GM21528 (cell line): ENCODE data around the gene ITPR3.

ENCODE experiments used
- ATAC-seq: cut with Tn5 transposase; IDR thresholded peaks from one replicate; pipeline ENCODE4 v1.9.1; 2021; ENCODE audit warnings: mild to moderate bottlenecking, moderate library complexity; ENCODE audit not compliant: unreplicated experiment, low FRiP score

The ITPR3 gene

GRCh38 chr6:33683576-33684427 lies 62.7 kb downstream of the ITPR3 start:
- ATAC-seq: no peak

DNA sequence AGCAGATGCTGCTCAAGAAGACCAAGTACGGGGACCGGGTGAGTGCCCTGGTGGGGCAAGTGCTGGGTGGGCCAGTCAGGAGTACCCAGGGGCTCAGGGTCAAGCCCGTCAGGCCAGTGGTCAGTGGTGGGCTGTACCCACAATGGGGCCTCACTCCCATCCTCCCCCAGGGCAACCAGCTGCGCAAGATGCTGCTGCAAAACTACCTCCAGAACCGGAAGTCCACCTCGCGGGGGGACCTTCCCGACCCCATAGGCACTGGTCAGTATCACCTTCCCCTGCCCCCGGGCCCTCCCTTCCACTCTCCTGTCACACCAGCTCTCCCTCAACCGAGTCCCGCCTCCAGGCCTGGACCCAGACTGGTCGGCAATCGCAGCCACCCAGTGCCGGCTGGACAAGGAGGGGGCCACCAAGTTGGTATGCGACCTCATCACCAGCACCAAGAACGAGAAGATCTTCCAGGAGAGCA lies 63.3 kb downstream of the ITPR3 start:
- no peak for ATAC-seq

DNA sequence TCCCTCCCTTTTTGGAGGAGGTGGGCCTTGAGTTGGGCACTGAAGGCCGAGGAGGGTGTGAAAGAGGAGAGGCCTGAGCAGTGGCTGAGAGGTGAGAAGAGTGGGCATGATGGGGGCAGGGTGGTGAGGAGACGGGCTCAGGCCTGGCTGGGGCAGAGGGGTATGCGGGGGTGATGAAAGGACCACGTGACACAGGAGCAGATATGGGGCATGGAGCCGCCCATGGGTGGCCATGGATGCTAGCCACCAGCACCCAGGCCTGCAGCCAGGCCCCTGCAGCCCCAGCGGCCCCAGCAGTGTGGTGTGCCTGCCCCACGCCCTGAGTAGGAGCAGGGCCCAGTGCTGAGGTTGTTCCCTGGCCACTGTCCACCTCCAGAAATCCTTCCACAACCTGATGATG lies 63.9 kb downstream of the ITPR3 start:
- ATAC-seq: no peak

GRCh38 chr6:33685411-33686224 lies 64.5 kb downstream of the ITPR3 start:
- ATAC-seq: no peak

DNA sequence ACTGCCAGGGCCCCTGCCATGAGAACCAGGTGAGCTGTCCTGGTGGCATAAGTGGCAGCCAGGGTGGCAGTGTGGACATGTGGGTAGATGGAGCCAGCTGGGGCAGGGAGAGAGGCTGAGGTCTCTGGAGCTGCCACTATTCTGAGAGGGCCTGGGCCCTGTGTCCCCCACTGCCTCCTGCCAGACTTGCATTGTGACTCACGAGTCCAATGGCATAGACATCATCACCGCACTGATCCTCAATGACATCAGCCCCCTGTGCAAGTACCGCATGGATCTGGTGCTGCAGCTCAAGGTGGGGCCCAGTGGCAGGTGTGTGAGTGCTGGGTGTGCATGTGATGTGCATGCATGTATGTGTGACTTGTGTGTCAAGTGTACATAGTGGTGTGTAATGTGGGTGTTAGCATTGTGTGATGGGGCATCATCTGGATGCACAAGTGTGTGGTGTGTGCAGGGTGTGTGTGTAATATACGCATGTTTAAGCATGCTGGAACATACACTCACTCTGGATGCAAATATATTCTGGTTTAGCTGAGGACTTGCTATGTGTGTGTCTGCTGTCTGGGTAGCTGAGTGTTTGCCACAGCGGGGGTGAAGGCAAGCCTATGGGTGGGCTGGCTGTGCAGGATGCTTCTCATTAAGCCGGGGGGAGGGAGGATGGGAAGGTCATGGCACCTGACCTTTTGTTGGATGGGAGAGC lies 65.3 kb downstream of the ITPR3 start:
- ATAC-seq: no peak

DNA sequence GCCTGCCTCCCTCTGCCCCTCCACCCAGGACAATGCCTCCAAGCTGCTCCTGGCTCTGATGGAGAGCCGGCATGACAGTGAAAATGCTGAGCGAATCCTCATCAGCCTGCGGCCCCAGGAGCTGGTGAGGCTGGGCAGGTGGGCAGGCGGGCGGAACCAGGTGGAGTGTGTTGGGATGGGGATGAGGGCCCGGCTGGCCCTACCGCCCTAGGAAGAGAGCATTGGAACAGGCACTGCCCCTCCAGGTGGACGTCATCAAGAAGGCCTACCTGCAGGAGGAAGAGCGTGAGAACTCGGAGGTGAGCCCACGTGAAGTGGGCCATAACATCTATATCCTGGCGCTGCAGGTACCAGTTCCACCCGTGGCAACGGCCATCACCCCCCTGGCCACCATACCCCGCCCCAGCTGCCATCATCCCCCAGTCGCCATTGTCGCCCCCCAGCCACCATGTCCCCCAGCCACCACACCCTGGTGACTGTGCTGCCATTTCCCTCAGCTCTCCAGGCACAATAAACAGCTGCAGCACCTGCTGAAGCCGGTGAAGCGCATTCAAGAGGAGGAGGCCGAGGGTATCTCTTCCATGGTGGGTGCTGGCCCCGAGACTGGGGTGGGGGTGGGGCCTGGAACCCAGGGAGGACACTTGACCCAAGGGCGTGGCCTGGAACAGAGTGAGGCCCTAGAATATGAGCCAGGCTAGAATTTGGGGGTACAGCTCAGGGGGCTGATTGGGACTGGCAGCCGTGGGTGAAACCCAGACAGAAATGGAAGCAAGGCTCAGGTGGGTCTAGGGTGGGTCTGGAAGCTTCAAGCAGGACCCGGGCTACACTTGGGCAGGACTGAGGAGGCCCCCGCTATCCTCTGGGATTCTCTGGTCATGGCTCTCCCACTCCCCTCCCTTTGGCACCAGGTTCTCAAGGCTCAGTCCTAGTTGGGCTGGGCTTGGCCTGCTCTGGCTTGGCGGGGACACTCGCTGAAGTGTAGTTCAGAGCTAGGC lies 66.2 kb downstream of the ITPR3 start:
- no peak for ATAC-seq

GRCh38 chr6:33688006-33688405 lies 66.9 kb downstream of the ITPR3 start:
- ATAC-seq: no peak

DNA sequence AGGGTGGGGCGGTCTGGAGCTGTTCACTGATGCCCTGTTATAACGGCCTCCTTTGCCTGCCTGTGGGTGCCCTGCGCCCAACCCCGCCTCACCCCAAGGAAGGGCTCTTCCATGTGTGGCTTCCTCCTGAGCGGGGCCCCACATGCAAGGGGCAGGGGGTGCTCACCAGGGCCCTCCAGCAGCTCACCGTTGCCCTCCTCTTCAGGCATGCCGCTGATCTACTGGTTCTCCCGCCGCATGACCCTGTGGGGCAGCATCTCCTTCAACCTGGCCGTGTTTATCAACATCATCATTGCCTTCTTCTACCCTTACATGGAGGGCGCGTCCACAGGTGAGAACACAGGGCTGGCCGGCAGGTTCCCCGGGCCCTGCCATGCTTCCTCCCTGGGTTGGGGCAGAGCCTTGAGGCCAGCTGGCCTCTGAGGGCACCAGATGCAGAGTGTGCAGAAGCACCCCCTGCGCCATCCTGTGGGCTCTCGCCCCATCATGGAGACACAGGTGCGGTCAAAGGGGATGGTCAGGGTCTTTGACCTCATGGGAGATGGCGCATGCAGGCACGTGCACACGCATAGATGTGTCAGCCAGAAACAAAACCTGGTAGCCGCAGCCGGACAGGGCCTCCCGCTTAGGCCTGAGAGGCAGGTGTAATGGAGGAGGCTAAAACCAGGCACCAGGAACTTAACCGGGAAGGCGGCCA lies 67.5 kb downstream of the ITPR3 start:
- no peak for ATAC-seq

- no peak for ATAC-seq
These were observed 68.0 kb downstream of the ITPR3 start for GRCh38 chr6:33689148-33689494.

DNA sequence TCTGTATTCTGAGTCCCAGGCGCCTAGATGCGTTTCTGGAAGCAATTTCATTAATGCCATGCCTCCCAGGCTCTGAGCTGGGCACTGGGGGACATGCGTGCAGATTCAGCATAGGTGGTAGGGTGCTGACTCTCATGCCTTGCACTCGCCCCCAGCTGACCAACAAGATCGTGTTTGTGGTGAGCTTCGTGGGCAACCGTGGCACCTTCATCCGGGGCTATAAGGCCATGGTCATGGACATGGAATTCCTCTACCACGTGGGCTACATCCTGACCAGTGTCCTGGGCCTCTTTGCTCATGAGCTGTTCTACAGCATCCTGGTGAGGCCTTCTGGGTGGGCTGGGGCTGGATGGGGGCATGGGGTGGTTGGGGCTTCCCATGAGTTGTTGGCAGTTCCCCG lies 68.8 kb downstream of the ITPR3 start:
- no peak for ATAC-seq

GRCh38 chr6:33690766-33691165 lies 69.6 kb downstream of the ITPR3 start:
- ATAC-seq: no peak

- no peak for ATAC-seq
These were observed 70.4 kb downstream of the ITPR3 start for GRCh38 chr6:33691456-33692077.

GRCh38 chr6:33692078-33692759 lies 71.1 kb downstream of the ITPR3 start:
- no peak for ATAC-seq

DNA sequence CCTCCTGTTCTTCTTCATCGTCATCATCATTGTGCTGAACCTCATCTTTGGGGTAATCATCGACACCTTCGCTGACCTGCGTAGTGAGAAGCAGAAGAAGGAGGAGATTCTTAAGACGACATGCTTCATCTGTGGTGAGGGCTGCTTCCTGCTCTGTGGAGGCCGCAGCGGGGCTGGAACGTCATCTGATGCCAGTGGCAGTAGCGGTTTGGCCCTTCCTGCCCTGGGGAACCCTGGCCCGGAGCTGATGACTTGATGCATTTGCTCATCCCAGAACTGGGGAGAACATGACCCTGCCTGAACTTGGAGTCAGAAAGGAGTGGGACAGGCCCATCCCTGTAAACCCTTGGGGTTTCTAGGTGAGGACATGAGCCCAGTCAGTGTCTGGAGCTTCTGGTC lies 71.6 kb downstream of the ITPR3 start:
- no peak for ATAC-seq

DNA sequence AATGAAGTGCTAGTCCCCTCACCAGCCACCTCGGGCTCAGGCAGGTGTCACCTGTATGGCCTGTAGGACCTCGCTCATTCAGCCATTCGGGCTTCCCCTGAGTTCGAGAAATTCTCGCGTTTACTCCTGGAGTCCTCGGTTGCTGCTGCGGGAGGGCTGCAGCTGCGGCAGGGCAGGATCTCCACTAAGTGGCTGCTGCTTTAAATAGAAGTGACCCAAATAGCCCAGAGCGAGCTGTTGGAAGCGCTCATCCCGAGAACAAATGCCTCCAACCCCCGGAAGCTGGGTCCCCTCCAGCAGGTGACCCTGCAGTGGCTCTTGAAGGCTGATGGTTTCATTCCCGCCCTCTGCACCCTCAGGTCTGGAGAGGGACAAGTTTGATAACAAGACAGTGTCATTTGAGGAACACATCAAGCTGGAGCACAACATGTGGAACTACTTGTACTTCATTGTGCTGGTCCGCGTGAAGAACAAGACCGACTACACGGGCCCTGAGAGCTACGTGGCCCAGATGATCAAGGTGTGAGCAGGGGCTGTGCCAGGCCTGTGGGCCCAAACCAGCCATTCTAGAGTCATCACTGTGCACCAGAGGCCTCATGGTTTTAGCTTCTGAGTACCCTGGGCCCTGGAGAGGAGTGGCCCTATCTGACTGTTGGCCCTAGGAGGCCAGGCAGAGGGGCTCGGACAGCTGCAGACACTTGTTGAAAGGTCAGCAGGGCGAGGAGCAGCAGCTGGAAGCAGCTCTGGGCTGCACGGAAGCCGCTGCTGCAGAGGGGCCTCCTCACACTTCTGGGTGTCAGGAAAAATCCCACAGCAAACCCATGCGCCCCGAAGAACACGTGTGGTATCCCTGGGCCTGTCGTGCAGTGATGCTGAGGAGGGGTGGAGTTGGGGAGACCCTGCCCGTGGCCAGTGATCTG lies 72.3 kb downstream of the ITPR3 start:
- no peak for ATAC-seq

- no peak for ATAC-seq
These were observed 73.3 kb downstream of the ITPR3 start for GRCh38 chr6:33694401-33694931.

- no peak for ATAC-seq
These were observed 73.9 kb downstream of the ITPR3 start for GRCh38 chr6:33694977-33695376.
